WERI-Rb-1 (cell line): ENCODE results near the gene FSTL4.

Experiments
- DNase-seq: peaks from one replicate; pipeline ENCODE4 v3.0.0-alpha.2; 2020
- H3K27ac ChIP-seq: fragments of 250-450 bp; sonication (Bioruptor Pico); 2 replicates; pipeline ENCODE4 v1.5.1; 2020; ENCODE audit warnings: mild to moderate bottlenecking, moderate library complexity
- H3K27me3 ChIP-seq: fragments of 250-450 bp; sonication (Bioruptor Pico); 2 replicates; pipeline ENCODE4 v1.5.1; 2021; ENCODE audit warnings: mild to moderate bottlenecking, low read depth, moderate library complexity; ENCODE audit not compliant: insufficient read depth, severe bottlenecking
- H3K36me3 ChIP-seq: fragments of 250-450 bp; sonication (Bioruptor Pico); 2 replicates; pipeline ENCODE4 v1.5.1; 2020; ENCODE audit warnings: mild to moderate bottlenecking, moderate library complexity
- H3K4me3 ChIP-seq: 2 replicates; pipeline ENCODE4 v1.5.1; 2011; ENCODE audit warnings: low read depth, mild to moderate bottlenecking, control low read depth, low read length
- H3K9me3 ChIP-seq: fragments of 250-450 bp; sonication (Bioruptor Pico); 2 replicates; pipeline ENCODE4 v1.5.1; 2021; ENCODE audit warnings: mild to moderate bottlenecking, moderate library complexity; ENCODE audit not compliant: severe bottlenecking
- TF ChIP-seq, protein P1 (sequence below): IDR thresholded peaks from 2 replicates; pipeline ENCODE4 v1.5.1; 2011; ENCODE audit warnings: low read depth, mild to moderate bottlenecking, control low read depth, inconsistent platforms, low read length

The FSTL4 gene

DNA sequence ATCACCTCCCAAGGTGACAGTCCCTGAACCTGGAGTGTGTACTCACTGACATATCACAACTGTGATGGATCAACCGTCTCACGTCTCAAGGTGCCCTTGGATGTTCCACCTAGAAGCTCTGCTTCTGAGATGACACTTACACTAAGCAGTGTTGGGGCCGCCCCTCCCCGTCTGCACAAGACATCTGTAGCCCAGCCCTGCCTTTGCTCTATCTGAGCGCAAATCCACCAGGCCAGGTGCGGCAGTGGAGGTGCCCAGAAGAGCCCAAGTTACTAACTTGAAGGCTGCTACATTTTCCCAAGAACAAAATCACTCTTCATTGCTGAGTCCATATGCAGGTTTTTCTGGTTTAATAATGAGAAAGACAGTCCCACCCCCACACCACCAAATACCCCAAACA lies 148.3 kb downstream of the FSTL4 start:
- Histone ChIP-seq H3K9me3 (no peaks in the 10 kb centered on the region), H3K27ac (no peak overlapping the region), H3K4me3 (no peak overlapping the region), H3K27me3 (no peaks in the 10 kb centered on the region), H3K36me3 (no peaks in the 10 kb centered on the region)
- TF ChIP-seq, protein P1, sequence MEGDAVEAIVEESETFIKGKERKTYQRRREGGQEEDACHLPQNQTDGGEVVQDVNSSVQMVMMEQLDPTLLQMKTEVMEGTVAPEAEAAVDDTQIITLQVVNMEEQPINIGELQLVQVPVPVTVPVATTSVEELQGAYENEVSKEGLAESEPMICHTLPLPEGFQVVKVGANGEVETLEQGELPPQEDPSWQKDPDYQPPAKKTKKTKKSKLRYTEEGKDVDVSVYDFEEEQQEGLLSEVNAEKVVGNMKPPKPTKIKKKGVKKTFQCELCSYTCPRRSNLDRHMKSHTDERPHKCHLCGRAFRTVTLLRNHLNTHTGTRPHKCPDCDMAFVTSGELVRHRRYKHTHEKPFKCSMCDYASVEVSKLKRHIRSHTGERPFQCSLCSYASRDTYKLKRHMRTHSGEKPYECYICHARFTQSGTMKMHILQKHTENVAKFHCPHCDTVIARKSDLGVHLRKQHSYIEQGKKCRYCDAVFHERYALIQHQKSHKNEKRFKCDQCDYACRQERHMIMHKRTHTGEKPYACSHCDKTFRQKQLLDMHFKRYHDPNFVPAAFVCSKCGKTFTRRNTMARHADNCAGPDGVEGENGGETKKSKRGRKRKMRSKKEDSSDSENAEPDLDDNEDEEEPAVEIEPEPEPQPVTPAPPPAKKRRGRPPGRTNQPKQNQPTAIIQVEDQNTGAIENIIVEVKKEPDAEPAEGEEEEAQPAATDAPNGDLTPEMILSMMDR: no peak
- peak; percentile 44 for DNase-seq

DNA sequence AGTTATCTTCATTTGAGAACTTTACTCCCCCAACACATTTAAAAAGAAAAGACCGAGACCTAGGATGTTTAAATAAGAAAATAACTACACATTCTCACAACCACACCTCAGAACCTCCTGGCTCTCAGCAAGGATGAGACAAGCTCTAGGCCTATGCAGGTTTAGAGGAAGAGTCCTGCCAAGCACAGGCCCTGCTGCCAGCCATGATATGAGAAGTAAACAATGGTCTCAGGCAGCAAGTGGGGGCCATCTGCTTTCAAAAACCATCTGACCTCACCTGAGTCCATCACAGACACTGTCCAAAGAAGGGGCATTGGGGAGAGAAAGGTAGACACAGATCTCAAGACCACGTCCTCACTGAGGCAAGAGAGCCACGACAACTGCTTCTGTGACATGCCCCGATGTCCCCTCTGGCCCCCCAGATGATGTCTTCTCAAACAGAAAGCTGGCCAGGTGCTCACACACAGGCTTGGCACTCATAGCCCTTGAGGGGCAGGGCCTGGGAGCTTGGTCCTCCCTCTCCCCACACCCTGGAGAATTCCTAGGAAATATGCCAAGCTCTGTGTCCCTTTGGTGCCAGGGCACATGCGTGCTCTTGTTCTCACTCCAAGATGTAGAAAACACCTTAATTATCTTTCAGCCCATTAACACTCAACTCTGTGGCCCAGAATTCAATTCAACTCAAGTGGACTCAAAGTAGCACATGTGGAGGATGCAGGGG lies 150.4 kb downstream of the FSTL4 start:
- no peak overlapping the region for H3K4me3 ChIP-seq
- H3K9me3 ChIP-seq: no peaks in the 10 kb centered on the region
- no peak overlapping the region for H3K27ac ChIP-seq

DNA sequence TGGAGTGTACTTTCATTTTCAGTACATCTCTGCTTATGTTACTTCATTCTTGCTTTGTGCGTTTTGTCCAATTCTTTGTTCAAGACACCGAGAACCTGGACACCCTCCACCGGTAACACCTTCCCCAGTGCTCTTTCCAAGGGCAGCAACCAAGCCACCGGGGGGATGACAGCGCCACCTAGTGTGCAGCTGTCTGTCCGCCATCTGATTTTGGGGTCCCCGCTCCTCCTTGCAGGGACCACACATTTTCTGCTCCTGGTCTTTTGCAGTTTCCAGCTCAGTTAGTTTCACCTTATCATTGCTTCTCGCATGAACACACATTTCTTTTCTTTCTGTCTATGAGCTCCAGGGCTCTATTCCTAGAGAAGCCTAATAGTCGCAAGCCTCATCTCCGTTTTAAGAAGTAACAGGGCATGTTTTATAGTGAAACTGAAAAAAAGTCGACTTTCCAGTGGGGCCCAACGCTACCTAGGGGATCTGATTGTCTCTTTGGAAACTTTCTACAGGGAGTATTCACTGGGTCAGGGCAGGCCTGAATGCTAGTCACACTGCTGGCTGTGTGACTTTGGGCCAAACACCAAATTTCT lies 152.1 kb downstream of the FSTL4 start:
- Histone ChIP-seq H3K36me3 (no peaks in the 10 kb centered on the region), H3K27me3 (no peaks in the 10 kb centered on the region), H3K4me3 (no peak overlapping the region), H3K27ac (no peak overlapping the region), H3K9me3 (no peaks in the 10 kb centered on the region)
- TF ChIP-seq, protein P1: peak; percentile 94
- DNase-seq: peak; percentile 65

More for the DNA sequence above, 150.4 kb downstream of the FSTL4 start:
- DNase-seq: no peak
- TF ChIP-seq, protein P1: no peak
- Histone ChIP-seq H3K36me3 (no peaks in the 10 kb centered on the region), H3K27me3 (no peaks in the 10 kb centered on the region)

DNA sequence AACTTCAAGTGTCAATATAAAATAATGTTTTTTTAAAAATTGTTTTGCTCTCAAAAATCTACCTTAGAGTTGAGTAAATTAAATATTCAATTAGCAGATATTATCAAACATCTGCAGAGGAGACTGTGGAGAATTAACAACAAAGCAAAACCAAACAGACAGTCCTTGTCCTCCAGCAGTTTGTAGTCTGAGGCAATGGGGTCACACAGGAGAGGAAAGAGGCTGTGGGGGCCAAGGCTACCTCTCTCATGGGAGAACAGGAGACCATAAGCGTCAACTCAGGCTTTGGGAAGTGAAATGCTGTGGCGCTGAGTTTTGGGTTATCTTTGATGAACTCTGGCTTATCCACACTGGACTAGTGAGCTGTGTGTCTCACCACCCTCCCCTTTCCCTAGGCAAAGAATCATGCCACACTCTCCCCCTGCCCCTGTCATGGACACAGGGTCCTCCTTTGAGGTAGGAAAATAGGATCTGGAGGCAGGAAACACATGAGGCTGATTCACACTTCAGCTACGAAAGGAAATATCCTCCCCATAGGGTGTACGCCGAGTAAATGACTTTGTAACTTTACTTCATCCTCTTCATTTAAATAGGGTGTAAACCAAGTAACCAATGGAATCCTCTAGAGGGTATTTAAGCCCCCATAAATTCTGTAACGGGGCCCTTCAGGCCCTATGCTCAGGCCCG lies 152.7 kb downstream of the FSTL4 start:
- TF ChIP-seq, protein P1: no peak
- H3K36me3 ChIP-seq: no peaks in the 10 kb centered on the region
- no peaks in the 10 kb centered on the region for H3K27me3 ChIP-seq
- no peaks in the 10 kb centered on the region for H3K9me3 ChIP-seq
- H3K27ac ChIP-seq: no peak overlapping the region
- no peak for DNase-seq
- no peak overlapping the region for H3K4me3 ChIP-seq

DNA sequence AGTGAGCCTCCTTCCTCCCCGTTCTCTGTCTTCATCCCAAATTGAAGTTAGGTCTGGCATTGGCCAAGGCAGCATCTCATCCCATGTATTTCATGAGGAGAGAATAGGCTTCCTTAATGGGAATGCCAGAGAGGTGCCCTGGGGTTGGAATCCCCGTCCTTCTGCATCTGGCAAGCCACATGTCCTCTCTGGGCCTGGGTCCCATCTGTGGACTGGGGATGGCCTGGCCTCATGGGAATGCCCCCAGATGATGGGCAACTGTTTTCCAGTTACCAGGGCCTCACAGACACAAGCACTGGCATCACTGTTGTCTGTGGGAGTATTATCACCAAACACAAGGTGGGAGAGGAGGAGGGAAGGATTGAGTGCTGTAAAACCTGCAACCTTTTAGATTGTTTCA lies 153.9 kb downstream of the FSTL4 start:
- H3K27ac ChIP-seq: no peak overlapping the region
- no peaks in the 10 kb centered on the region for H3K36me3 ChIP-seq
- H3K4me3 ChIP-seq: no peak overlapping the region
- H3K27me3 ChIP-seq: no peaks in the 10 kb centered on the region
- DNase-seq: no peak
- TF ChIP-seq, protein P1: no peak
- H3K9me3 ChIP-seq: no peaks in the 10 kb centered on the region
